ENCODE results near the gene SALL3.

Gene SALL3

GRCh38 chr18:78984941-78985784 lies 5.5 kb downstream of the SALL3 start:
- Histone ChIP-seq H3K4me1 (no peaks in the 10 kb centered on the region), H3K4me3 (ENCODE audit: low read depth, low read length) (no peak overlapping the region), H3K36me3 (no peaks in the 10 kb centered on the region), H3K27me3 (peaks cover 65% of the 10 kb centered on the region), H3K9me3 (no peaks in the 10 kb centered on the region)
- DNase-seq: no peak
- TF ChIP-seq CTCF (IDR thresholded peaks at IDR 0.05; ENCODE audit: low read depth, low read length): no peak

GRCh38 chr18:78986018-78986481 lies 6.4 kb downstream of the SALL3 start:
- peak; percentile 53 for TF ChIP-seq CTCF (IDR thresholded peaks at IDR 0.05; ENCODE audit: low read depth, low read length)
- no peaks in the 10 kb centered on the region for H3K4me1 ChIP-seq
- H3K9me3 ChIP-seq: no peaks in the 10 kb centered on the region
- peak; percentile 32 for DNase-seq
- H3K4me3 ChIP-seq (ENCODE audit: low read depth, low read length): no peak overlapping the region
- H3K36me3 ChIP-seq: no peaks in the 10 kb centered on the region
- H3K27me3 ChIP-seq: peaks cover 65% of the 10 kb centered on the region

- H3K4me3 ChIP-seq (ENCODE audit: low read depth, low read length): no peak overlapping the region
- no peak for TF ChIP-seq CTCF (IDR thresholded peaks at IDR 0.05; ENCODE audit: low read depth, low read length)
- H3K4me1 ChIP-seq: no peaks in the 10 kb centered on the region
- no peak for DNase-seq
- H3K9me3 ChIP-seq: no peaks in the 10 kb centered on the region
- H3K27me3 ChIP-seq: peaks cover 24% of the 10 kb centered on the region
- H3K36me3 ChIP-seq: no peaks in the 10 kb centered on the region
Measured at GRCh38 chr18:78991446-78991845, 11.8 kb downstream of the SALL3 start.

- DNase-seq: no peak
Measured at GRCh38 chr18:78992041-78993011, 12.7 kb downstream of the SALL3 start.

More at GRCh38 chr18:78992041-78993011, 12.7 kb downstream of the SALL3 start:
- TF ChIP-seq CTCF (IDR thresholded peaks at IDR 0.05; ENCODE audit: low read depth, low read length): no peak
- no peaks in the 10 kb centered on the region for H3K36me3 ChIP-seq
- H3K27me3 ChIP-seq: peaks cover 31% of the 10 kb centered on the region
- H3K9me3 ChIP-seq: no peaks in the 10 kb centered on the region
- H3K4me3 ChIP-seq (ENCODE audit: low read depth, low read length): no peak overlapping the region
- no peaks in the 10 kb centered on the region for H3K4me1 ChIP-seq

Measured in BE2C (cell line).